ENCODE data around the gene NPAS2.

Gene NPAS2

DNA sequence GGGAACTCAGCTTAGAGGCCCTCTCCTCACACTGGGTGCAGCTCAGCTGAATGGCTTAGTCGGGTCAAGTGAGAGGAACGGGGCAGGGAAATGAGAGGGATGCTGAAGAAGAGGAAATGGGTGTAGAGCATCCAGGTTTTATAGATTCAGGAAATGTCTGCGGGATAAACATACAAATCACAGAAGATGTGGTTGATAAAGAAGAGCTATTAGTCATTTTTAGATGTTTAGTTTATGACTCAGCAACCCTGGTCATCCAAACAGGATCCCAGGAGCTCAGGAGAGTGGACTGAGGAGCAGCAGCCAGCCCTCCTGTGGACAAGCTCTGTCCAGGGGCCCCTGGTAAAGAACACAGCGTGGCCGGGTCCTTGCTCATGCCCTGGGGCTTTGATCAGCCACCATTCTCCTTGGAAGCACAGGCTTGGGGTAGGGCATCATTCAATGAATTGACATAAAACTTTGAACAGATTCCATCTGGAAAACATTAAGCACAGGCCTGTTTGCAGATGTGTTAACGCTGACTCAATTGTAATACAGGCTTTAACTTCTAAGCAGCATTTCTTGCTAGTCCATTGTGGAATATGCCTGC, 83.0 kb downstream of the NPAS2 start:
- H3K4me3 ChIP-seq (ENCODE audit: low read depth, low read length) = no peak overlapping the region
- no peak for DNase-seq (ENCODE audit: low read depth)
- TF ChIP-seq, protein P1, sequence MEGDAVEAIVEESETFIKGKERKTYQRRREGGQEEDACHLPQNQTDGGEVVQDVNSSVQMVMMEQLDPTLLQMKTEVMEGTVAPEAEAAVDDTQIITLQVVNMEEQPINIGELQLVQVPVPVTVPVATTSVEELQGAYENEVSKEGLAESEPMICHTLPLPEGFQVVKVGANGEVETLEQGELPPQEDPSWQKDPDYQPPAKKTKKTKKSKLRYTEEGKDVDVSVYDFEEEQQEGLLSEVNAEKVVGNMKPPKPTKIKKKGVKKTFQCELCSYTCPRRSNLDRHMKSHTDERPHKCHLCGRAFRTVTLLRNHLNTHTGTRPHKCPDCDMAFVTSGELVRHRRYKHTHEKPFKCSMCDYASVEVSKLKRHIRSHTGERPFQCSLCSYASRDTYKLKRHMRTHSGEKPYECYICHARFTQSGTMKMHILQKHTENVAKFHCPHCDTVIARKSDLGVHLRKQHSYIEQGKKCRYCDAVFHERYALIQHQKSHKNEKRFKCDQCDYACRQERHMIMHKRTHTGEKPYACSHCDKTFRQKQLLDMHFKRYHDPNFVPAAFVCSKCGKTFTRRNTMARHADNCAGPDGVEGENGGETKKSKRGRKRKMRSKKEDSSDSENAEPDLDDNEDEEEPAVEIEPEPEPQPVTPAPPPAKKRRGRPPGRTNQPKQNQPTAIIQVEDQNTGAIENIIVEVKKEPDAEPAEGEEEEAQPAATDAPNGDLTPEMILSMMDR (IDR thresholded peaks at IDR 0.05; ENCODE audit: low read depth, low read length, missing control alignments) = no peak

DNA sequence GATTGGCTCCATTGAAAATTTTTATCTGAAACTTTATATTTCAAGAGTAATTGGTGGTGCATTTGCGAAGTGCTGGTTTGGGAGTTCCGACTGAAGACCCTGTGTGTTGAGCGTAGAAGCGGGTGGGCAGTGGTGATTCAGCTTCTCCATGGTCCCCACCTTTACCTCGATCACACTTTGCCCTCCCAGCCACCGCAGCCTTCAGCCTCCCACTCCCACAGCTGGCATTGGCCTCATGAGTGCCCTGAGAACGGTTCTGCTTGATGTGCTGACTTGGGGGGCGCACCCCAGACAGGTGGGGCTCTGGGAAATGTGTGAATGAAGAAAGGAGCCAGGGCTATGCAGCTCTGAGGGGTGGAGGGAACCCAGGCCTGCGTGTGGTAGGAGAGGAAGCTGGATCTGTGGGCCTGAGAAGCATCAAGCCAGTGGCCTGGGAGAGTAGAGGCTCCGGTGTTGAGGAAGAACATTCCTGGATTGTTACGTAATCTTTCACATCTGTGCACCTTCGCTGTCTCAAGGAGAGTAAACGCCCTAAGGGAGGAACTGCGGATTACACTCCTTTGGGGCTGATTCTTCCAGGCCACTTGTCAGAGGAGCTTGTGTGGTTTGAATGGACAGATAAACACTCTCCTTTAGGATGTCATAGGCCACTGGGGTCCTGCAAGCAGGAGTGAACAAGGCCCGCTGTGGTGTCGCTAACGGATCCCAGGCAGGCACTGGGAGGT, 83.8 kb downstream of the NPAS2 start:
- DNase-seq (ENCODE audit: low read depth) = no peak
- no peak overlapping the region for H3K4me3 ChIP-seq (ENCODE audit: low read depth, low read length)
- TF ChIP-seq, protein P1 (IDR thresholded peaks at IDR 0.05; ENCODE audit: low read depth, low read length, missing control alignments) = no peak

DNA sequence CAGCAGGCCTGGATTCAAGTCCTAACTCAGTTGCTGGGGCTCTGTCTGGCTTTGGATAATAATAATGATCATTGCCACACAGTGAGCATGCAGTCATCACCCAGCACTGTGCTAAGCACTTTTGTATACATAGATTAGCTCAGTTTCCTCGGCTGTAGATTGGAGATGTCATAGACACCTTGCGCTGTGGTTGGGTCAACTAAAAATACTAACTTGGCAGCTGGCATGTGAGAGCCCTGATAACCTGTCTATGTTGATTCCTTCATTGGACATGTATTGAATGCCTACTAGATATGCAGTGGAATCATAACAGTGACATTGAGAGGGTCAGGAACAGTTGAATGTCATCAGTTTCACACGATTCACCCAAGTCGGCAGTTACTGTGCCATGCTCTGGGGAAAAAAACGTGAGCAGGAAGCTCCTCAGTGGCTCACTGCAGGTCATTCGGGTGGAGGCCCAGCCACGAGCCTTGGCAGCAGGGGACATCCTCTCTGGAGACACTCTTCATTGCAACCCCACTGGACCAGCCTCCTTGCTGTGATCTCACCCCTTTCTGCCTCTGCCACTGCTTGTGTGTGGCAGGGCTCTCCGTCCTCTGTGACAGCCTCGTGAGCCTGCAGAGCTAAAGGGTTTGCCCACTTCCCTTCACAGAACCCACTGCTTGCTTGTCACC, 85.3 kb downstream of the NPAS2 start:
- TF ChIP-seq, protein P1 (IDR thresholded peaks at IDR 0.05; ENCODE audit: low read depth, low read length, missing control alignments) = no peak
- no peak for DNase-seq (ENCODE audit: low read depth)
- no peak overlapping the region for H3K4me3 ChIP-seq (ENCODE audit: low read depth, low read length)

DNA sequence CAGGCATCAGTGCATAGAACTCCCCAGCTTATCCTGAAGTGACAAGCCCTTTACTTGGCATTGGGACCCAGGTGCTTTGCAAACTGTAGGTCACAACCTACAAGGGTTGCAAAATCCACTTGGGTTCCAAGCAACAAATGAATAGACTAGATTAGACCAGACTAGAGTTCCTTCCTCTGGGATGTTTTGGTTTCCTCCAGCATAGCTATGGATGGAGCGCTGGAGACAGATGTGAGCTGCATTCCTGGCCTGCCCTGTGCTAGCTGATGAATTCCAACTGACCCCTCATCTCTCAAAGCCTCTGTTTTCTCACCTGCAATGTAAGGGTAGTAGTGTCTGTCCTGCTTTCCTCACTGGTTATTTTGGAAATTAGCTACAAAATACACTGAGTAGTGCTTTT, 86.2 kb downstream of the NPAS2 start:
- no peak for DNase-seq (ENCODE audit: low read depth)
- no peak overlapping the region for H3K4me3 ChIP-seq (ENCODE audit: low read depth, low read length)
- TF ChIP-seq, protein P1 (IDR thresholded peaks at IDR 0.05; ENCODE audit: low read depth, low read length, missing control alignments) = no peak

DNA sequence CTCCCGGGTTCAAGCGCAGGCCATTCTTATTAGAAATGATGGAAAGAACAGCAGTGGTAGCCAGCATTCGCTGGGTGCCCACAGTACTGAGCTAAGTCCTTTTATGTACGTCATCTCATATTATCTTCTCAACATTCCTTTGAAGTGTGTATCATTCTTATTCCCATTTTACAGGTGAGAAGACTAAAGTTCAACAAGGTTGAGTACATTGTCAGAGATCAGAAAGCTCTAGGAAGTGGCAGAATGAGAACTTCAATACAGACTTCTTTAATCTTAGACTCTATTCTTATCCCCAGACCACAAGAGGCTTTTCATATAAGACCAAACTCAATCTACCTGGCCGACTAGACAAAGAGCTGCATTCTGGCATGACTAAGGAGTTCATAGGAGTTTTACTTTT, 86.7 kb downstream of the NPAS2 start:
- H3K4me3 ChIP-seq (ENCODE audit: low read depth, low read length) = no peak overlapping the region
- no peak for DNase-seq (ENCODE audit: low read depth)
- TF ChIP-seq, protein P1 (IDR thresholded peaks at IDR 0.05; ENCODE audit: low read depth, low read length, missing control alignments) = no peak

DNA sequence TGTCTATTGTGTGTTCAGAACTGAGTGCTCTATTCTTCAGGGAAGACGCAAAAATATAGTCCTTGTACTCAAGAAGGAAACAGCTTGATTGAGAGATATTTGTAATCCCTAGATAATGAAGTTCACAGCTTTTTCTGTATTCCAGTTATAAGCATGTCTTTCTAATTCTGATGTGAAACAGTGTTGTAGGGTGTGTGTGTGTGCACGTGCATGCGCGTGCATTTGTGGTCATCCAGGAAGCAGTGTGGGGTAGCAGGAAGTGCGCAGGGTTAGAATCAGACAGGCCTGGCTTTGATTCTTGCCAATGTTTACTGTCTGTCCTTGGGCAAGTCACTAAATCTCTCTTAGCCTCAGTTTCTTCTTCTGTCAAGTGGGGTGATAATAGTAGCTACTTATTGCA, 87.9 kb downstream of the NPAS2 start:
- no peak overlapping the region for H3K4me3 ChIP-seq (ENCODE audit: low read depth, low read length)
- TF ChIP-seq, protein P1 (IDR thresholded peaks at IDR 0.05; ENCODE audit: low read depth, low read length, missing control alignments) = no peak
- no peak for DNase-seq (ENCODE audit: low read depth)
